Fibroblast of pulmonary artery (primary cell): Measurements from ENCODE around the gene FBXO5.
"Not testable (repeated sequence)": the region's sequence is repeated elsewhere in the genome, so short reads cannot be mapped to it uniquely, and the experiment has no call there.

Source experiments
- DNase-seq: peaks from one replicate; pipeline ENCODE4 v3.0.0-alpha.2; 2010; ENCODE audit warnings: low read depth
- H3K4me3 ChIP-seq: replicated peaks from 2 replicates; pipeline ENCODE4 v1.5.1; 2011; ENCODE audit warnings: low read depth, mild to moderate bottlenecking, control low read depth, low read length, moderate library complexity
- CTCF ChIP-seq: IDR thresholded peaks from 2 replicates; pipeline ENCODE4 v1.5.1; 2011; ENCODE audit warnings: mild to moderate bottlenecking, control low read depth, low read length, inconsistent platforms; ENCODE audit errors: missing control alignments

The FBXO5 gene

GRCh38 chr6:152986978-152987377 lies 4.1 kb upstream of the FBXO5 start:
- TF ChIP-seq CTCF: no peak
- H3K4me3 ChIP-seq: no peak overlapping the region
- DNase-seq: no peak

- not testable (repeated sequence) for H3K4me3 ChIP-seq, DNase-seq
Measured at GRCh38 chr6:152985300-152985699, 2.5 kb upstream of the FBXO5 start.

- DNase-seq: no peak
- H3K4me3 ChIP-seq: peak overlapping the region; percentile 78
- no peak for TF ChIP-seq CTCF
Measured at GRCh38 chr6:152984513-152984872, 1.7 kb upstream of the FBXO5 start.

GRCh38 chr6:152983637-152984512 lies 1.0 kb upstream of the FBXO5 start:
- DNase-seq: peak; percentile 76
- no peak for TF ChIP-seq CTCF
- peak overlapping the region; percentile 78 for H3K4me3 ChIP-seq

GRCh38 chr6:152981989-152982903 lies 595 bp downstream of the FBXO5 start:
- no peak for TF ChIP-seq CTCF
- H3K4me3 ChIP-seq: peak overlapping the region; percentile 78
- DNase-seq: no peak

GRCh38 chr6:152981219-152981618 lies 1.6 kb downstream of the FBXO5 start:
- DNase-seq: no peak
- H3K4me3 ChIP-seq: peak overlapping the region; percentile 78
- TF ChIP-seq CTCF: no peak

- no peak for DNase-seq
- peak overlapping the region; percentile 78 for H3K4me3 ChIP-seq
- no peak for TF ChIP-seq CTCF
Measured at GRCh38 chr6:152980656-152981055, 2.2 kb downstream of the FBXO5 start.
